Thoracic aorta (tissue), 2 donors: ENCODE measurements around the gene CCDC167. TPM values are rescaled to one million over a fixed set of nuclear protein-coding genes. Genes with fewer than 3 reads are reported as not detected.

ENCODE experiments used
- ATAC-seq: fragments of 150-250 bp; one replicate; pipeline ENCODE4 v1.8.0; 2017; ENCODE audit warnings: low read depth; ENCODE audit not compliant: insufficient number of reproducible peaks, low FRiP score
- DNase-seq: peaks from one replicate; pipeline ENCODE4 v3.0.0-alpha.2; 2020; ENCODE audit warnings: low spot score
- H3K27ac ChIP-seq, 2 donors: fragments of 200-600 bp; sonication (generic); 1 replicate in 1 of 2; 2 replicates in 1 of 2; pipeline ENCODE4 v1.5.1; 2016; ENCODE audit warnings: mild to moderate bottlenecking in 2 of 2, moderate library complexity in 2 of 2
- H3K27me3 ChIP-seq: fragments of 200-600 bp; sonication (generic); replicated peaks from 2 replicates; pipeline ENCODE4 v1.6.0; 2016; ENCODE audit warnings: mild to moderate bottlenecking; ENCODE audit not compliant: insufficient read depth
- H3K36me3 ChIP-seq: fragments of 200-600 bp; sonication (generic); one replicate; pipeline ENCODE4 v1.5.1; 2016
- H3K4me1 ChIP-seq, 2 donors: fragments of 200-600 bp; sonication (generic); 1 replicate in 1 of 2; 2 replicates in 1 of 2; pipeline versions ENCODE4 v1.5.1 to v1.6.0; 2016; ENCODE audit warnings: low read depth in 2 of 2, mild to moderate bottlenecking in 1 of 2; ENCODE audit not compliant: control insufficient read depth in 1 of 2
- H3K4me3 ChIP-seq: fragments of 200-600 bp; sonication (generic); 2 replicates; pipeline ENCODE4 v1.5.1; 2016; ENCODE audit warnings: mild to moderate bottlenecking
- H3K9me3 ChIP-seq: fragments of 200-600 bp; sonication (generic); 2 replicates; pipeline ENCODE4 v1.5.1; 2016
- CTCF ChIP-seq: fragments of 200-600 bp; sonication (generic); IDR thresholded peaks from one replicate; pipeline ENCODE4 v1.5.1; 2019; ENCODE audit warnings: antibody characterized with exemption
- total RNA-seq, 2 donors: library from RNA; depleted of rRNA; stranded (reverse); fragments of >200 nt; gene quantifications; one replicate each; pipeline versions ENCODE4 v1.1.0 to v1.2.3, GENCODE V29; 2016

CCDC167 gene
- total RNA-seq, 2 donors from 2014 or later: 14.4 to 20.8 TPM

DNA sequence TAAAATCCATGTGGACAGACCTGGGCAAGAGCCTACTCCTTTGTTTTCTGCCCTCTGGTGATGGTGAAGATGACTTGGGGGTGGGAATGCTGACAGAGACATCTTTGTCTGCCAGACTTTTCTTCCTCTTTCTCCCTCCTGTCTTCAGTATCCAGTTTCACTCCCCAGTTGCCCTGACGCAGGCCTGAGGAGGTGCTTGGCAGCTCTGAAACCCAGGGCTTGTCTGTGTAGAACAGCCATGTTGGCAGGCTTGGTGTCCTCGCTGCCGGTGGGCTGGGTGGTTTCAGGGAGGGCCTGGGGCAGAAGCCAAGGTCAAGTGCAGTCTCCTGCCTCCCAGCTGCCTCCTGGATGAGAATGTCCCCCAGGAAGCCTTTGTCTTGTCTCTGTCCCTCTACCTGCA, 22.5 kb downstream of the CCDC167 start:
- TF ChIP-seq CTCF: no peak
- Histone ChIP-seq H3K4me3 (no peak overlapping the region), H3K4me1 (peaks cover 2 to 19% of the 10 kb centered on the region in 2 donors), H3K27me3 (no peaks in the 10 kb centered on the region), H3K9me3 (no peaks in the 10 kb centered on the region), H3K36me3 (peaks cover 70% of the 10 kb centered on the region), H3K27ac (no peak overlapping the region)
- no peak for DNase-seq
- ATAC-seq: no peak

- H3K9me3 ChIP-seq: no peaks in the 10 kb centered on the region
- H3K27me3 ChIP-seq: no peaks in the 10 kb centered on the region
- DNase-seq (no peak), ATAC-seq (no peak)
- no peak for TF ChIP-seq CTCF
- H3K27ac ChIP-seq: no peak overlapping the region
- H3K36me3 ChIP-seq: peaks cover 62% of the 10 kb centered on the region
- H3K4me1 ChIP-seq: peaks cover 2 to 19% of the 10 kb centered on the region in 2 donors
- no peak overlapping the region for H3K4me3 ChIP-seq
Measured at GRCh38 chr6:37474316-37474715, 25.4 kb downstream of the CCDC167 start.

DNA sequence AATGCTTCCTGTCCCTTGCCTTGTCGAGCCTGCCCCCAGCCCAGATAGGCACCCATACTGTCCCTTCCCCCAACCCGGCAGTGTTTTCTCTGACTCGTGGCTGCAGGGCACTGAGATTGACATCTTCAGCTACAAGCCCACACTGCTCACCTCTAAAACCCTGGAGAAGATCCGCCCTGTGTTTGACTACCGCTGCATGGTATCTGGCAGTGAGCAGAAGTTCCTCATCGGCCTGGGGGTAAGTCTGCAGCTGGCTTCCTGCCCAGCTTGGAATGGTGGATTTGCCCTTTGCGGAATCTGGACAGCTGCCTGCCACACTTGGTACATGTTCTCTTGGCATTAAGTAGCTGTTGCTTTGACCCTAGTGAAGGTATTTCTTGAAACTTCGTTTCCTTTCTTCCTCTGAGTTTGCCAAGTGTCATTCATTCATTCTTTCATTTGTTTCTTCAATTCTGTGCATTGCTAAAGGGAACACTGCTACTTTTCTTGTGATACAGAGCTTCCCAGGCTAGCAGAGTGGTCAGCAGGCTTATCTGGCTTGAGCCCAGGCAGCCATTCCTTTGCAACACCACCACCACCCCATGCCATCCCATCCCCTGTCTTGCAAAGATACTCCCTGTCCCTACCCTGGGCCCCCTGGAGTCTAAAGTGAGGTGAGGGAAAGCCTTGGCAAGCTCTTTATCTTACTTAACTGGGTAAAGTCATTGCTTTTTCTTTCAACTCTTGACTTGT, 26.2 kb downstream of the CCDC167 start:
- no peak overlapping the region for H3K4me3 ChIP-seq
- no peak for ATAC-seq

GRCh38 chr6:37467718-37468117, 32.0 kb downstream of the CCDC167 start:
- Histone ChIP-seq H3K4me3 (no peak overlapping the region), H3K36me3 (peaks cover 32% of the 10 kb centered on the region), H3K27ac (no peak overlapping the region), H3K27me3 (no peaks in the 10 kb centered on the region), H3K4me1 (peaks cover 0 to 2% of the 10 kb centered on the region in 2 donors), H3K9me3 (peaks cover 7% of the 10 kb centered on the region)
- ATAC-seq (no peak), DNase-seq (no peak)
- TF ChIP-seq CTCF: no peak

More for the DNA sequence above, 26.2 kb downstream of the CCDC167 start:
- DNase-seq: no peak
- no peak for TF ChIP-seq CTCF
- no peaks in the 10 kb centered on the region for H3K9me3 ChIP-seq
- H3K27ac ChIP-seq: no peak overlapping the region
- H3K36me3 ChIP-seq: peaks cover 55% of the 10 kb centered on the region
- H3K4me1 ChIP-seq: peaks cover 2 to 19% of the 10 kb centered on the region in 2 donors
- no peaks in the 10 kb centered on the region for H3K27me3 ChIP-seq

- Histone ChIP-seq H3K27me3 (no peaks in the 10 kb centered on the region), H3K27ac (no peak overlapping the region), H3K36me3 (peaks cover 57% of the 10 kb centered on the region), H3K9me3 (peaks cover 7% of the 10 kb centered on the region), H3K4me3 (no peak overlapping the region), H3K4me1 (no peaks in the 10 kb centered on the region)
- ATAC-seq: no peak
- TF ChIP-seq CTCF: no peak
- no peak for DNase-seq
Measured at GRCh38 chr6:37463110-37463509, 36.6 kb downstream of the CCDC167 start.
